Measurements from ENCODE around the gene CSAD. TPM values are rescaled to one million over a fixed set of nuclear protein-coding genes. Genes with fewer than 3 reads are reported as not detected.

The CSAD gene
- total and polyA plus RNA-seq, 2 experiments from 2014 or later = 8.6 to 14.2 TPM

GRCh38 chr12:53227341-53227740 is 46.6 kb upstream of the CSAD start:
- H3F3A ChIP-seq (ENCODE audit: insufficient read depth) = peaks cover 33% of the 10 kb centered on the region
- H4K20me1 ChIP-seq (ENCODE audit: insufficient read depth) = no peaks in the 10 kb centered on the region
- 92 to 95% methylated on average over 10 to 11 of the region's 11 CpGs for WGBS, 2 experiments (ENCODE audit: low coverage in 1 of 2, low lambda C conversion rate in 2 of 2, missing lambda C conversion rate in 2 of 2)
- no peak overlapping the region for H3K9ac ChIP-seq
- H2AFZ ChIP-seq = no peak overlapping the region
- peaks cover 44% of the 10 kb centered on the region for H3K4me1 ChIP-seq (ENCODE audit: insufficient read depth)
- H3K79me2 ChIP-seq (ENCODE audit: insufficient read depth) = peaks cover 15% of the 10 kb centered on the region
- TF ChIP-seq EZH2 (IDR thresholded peaks at IDR 0.05; ENCODE audit: insufficient read depth, poor library complexity, severe bottlenecking) (no peak), EZH2phosphoT487 (IDR thresholded peaks at IDR 0.05; ENCODE audit: insufficient read depth, low read depth) (no peak)
- no peaks in the 10 kb centered on the region for H3K9me2 ChIP-seq (ENCODE audit: insufficient read depth)
- no peaks in the 10 kb centered on the region for H3K36me3 ChIP-seq (ENCODE audit: low read depth)
- no peaks in the 10 kb centered on the region for H3K9me3 ChIP-seq (ENCODE audit: low read depth)
- in situ Hi-C loops (cut with MboI) = no loop called here
- no peak overlapping the region for H3K4me3 ChIP-seq
- H3K4me2 ChIP-seq (ENCODE audit: unreplicated experiment) = no peak overlapping the region
- H3K27ac ChIP-seq = no peak overlapping the region
- no peak for DNase-seq
- H3K27me3 ChIP-seq (replicated peaks; ENCODE audit: insufficient read depth) = no peaks in the 10 kb centered on the region

GRCh38 chr12:53226815-53227214 is 46.1 kb upstream of the CSAD start:
- no peak for DNase-seq
- Histone ChIP-seq H3K9me2 (ENCODE audit: insufficient read depth) (no peaks in the 10 kb centered on the region), H3K4me2 (ENCODE audit: unreplicated experiment) (no peak overlapping the region), H2AFZ (no peak overlapping the region), H3K36me3 (ENCODE audit: low read depth) (no peaks in the 10 kb centered on the region), H3K9ac (no peak overlapping the region), H3K4me3 (no peak overlapping the region), H3K79me2 (ENCODE audit: insufficient read depth) (peaks cover 15% of the 10 kb centered on the region), H4K20me1 (ENCODE audit: insufficient read depth) (no peaks in the 10 kb centered on the region), H3K27ac (no peak overlapping the region), H3K9me3 (ENCODE audit: low read depth) (no peaks in the 10 kb centered on the region), H3K27me3 (replicated peaks; ENCODE audit: insufficient read depth) (no peaks in the 10 kb centered on the region), H3F3A (ENCODE audit: insufficient read depth) (peaks cover 38% of the 10 kb centered on the region), H3K4me1 (ENCODE audit: insufficient read depth) (peaks cover 49% of the 10 kb centered on the region)
- in situ Hi-C loops (cut with MboI) = no loop called here
- WGBS, 2 experiments (ENCODE audit: low coverage in 1 of 2, low lambda C conversion rate in 2 of 2, missing lambda C conversion rate in 2 of 2) = 76 to 80% methylated on average over 4 of the region's 4 CpGs
- TF ChIP-seq EZH2 (IDR thresholded peaks at IDR 0.05; ENCODE audit: insufficient read depth, poor library complexity, severe bottlenecking) = no peak
- no peak for TF ChIP-seq EZH2phosphoT487 (IDR thresholded peaks at IDR 0.05; ENCODE audit: insufficient read depth, low read depth)

GRCh38 chr12:53225635-53226424 is 45.1 kb upstream of the CSAD start:
- Histone ChIP-seq H3K9me2 (ENCODE audit: insufficient read depth) (no peaks in the 10 kb centered on the region), H2AFZ (no peak overlapping the region), H3K27me3 (replicated peaks; ENCODE audit: insufficient read depth) (no peaks in the 10 kb centered on the region), H3K79me2 (ENCODE audit: insufficient read depth) (peaks cover 6% of the 10 kb centered on the region), H3K36me3 (ENCODE audit: low read depth) (no peaks in the 10 kb centered on the region), H4K20me1 (ENCODE audit: insufficient read depth) (no peaks in the 10 kb centered on the region), H3K9me3 (ENCODE audit: low read depth) (no peaks in the 10 kb centered on the region), H3K4me3 (no peak overlapping the region), H3K27ac (peak overlapping the region; percentile 99), H3F3A (ENCODE audit: insufficient read depth) (peaks cover 38% of the 10 kb centered on the region), H3K4me2 (ENCODE audit: unreplicated experiment) (no peak overlapping the region), H3K4me1 (ENCODE audit: insufficient read depth) (peaks cover 44% of the 10 kb centered on the region), H3K9ac (no peak overlapping the region)
- in situ Hi-C loops (cut with MboI) = no loop called here
- WGBS, 2 experiments (ENCODE audit: low coverage in 1 of 2, low lambda C conversion rate in 2 of 2, missing lambda C conversion rate in 2 of 2) = 89 to 91% methylated on average over 10 of the region's 10 CpGs
- TF ChIP-seq EZH2 (IDR thresholded peaks at IDR 0.05; ENCODE audit: insufficient read depth, poor library complexity, severe bottlenecking) (no peak), EZH2phosphoT487 (IDR thresholded peaks at IDR 0.05; ENCODE audit: insufficient read depth, low read depth) (no peak)
- DNase-seq = peak; percentile 43

GRCh38 chr12:53224897-53225634 is 44.3 kb upstream of the CSAD start:
- Histone ChIP-seq H3K4me1 (ENCODE audit: insufficient read depth) (peaks cover 43% of the 10 kb centered on the region), H3K9me3 (ENCODE audit: low read depth) (no peaks in the 10 kb centered on the region), H3K9ac (peak overlapping the region; percentile 88), H3K27me3 (replicated peaks; ENCODE audit: insufficient read depth) (no peaks in the 10 kb centered on the region), H3K4me3 (no peak overlapping the region), H3K36me3 (ENCODE audit: low read depth) (no peaks in the 10 kb centered on the region), H3K79me2 (ENCODE audit: insufficient read depth) (no peaks in the 10 kb centered on the region), H3F3A (ENCODE audit: insufficient read depth) (peaks cover 41% of the 10 kb centered on the region), H3K27ac (peak overlapping the region; percentile 99), H3K9me2 (ENCODE audit: insufficient read depth) (no peaks in the 10 kb centered on the region), H2AFZ (no peak overlapping the region), H4K20me1 (ENCODE audit: insufficient read depth) (no peaks in the 10 kb centered on the region), H3K4me2 (ENCODE audit: unreplicated experiment) (peak overlapping the region; percentile 37)
- in situ Hi-C loops (cut with MboI) = no loop called here
- WGBS, 2 experiments (ENCODE audit: low coverage in 1 of 2, low lambda C conversion rate in 2 of 2, missing lambda C conversion rate in 2 of 2) = 55 to 56% methylated on average over 10 of the region's 10 CpGs
- TF ChIP-seq EZH2 (IDR thresholded peaks at IDR 0.05; ENCODE audit: insufficient read depth, poor library complexity, severe bottlenecking) (no peak), EZH2phosphoT487 (IDR thresholded peaks at IDR 0.05; ENCODE audit: insufficient read depth, low read depth) (no peak)
- DNase-seq = peak; percentile 80
